Fibroblast of skin of left quadriceps (primary cell): ENCODE results near the gene AP2A1.
A peak's percentile ranks its signal among the peaks of the same experiment; 100 is the strongest.

ENCODE experiments used
- DNase-seq, 2 experiments: peaks; one replicate each; pipeline ENCODE4 v3.0.0-alpha.2; 2013; ENCODE audit warnings: low read depth in 2 of 2

The AP2A1 gene

DNA sequence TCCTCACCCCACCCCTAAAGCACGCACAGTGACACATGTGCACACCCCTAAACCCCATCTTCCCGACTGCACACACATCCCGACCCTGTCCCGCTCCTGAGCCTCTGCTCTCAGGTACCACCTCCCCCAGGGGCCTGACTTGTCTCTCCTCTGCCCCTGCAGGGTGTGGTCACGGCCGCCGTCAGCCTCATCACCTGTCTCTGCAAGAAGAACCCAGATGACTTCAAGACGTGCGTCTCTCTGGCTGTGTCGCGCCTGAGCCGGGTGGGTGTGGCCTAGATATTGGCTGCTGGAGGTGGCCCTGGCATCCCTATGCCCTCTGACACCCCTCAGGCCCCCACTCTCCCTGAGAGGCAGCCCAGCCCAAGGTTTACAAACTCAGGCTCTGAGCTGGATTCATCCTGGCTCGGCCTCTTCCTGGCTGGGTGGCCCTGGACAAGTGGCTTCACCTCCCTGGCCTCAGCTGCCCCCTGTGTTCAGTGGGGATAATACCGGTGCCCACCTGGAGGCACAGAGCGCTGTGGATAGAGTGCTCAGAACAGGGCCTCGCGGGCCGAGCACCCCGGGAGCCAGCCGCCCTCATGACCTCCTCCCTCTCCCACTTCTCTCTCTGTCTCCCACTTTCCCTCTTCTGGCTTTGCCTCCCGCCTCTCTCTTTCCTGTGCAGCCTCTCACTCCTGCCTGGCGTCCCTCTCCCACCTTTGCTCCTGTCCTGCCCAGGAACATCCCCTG, 26.2 kb downstream of the AP2A1 start:
- no peak for DNase-seq

DNA sequence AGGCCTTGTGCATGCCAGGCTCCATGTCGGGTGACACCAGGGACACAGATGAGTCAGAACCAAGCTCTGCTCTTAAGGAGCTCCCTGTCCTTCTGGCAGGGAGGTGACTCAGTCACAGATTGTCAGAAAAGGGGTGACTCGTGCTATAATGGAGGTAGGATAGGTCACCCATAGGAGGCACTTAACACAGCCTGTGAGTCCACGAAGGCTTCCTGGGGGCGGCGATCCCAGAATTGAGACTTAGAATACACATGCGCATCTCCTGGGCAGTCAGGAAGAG, 26.7 kb downstream of the AP2A1 start:
- no peak for DNase-seq

- DNase-seq, result no peak
These were observed 28.8 kb downstream of the AP2A1 start for GRCh38 chr19:49795615-49796014.

- DNase-seq, result no peak
These were observed 31.8 kb downstream of the AP2A1 start for GRCh38 chr19:49798574-49798973.

GRCh38 chr19:49799271-49799797, 32.5 kb downstream of the AP2A1 start:
- DNase-seq, result no peak

- no peak for DNase-seq
These were observed 33.1 kb downstream of the AP2A1 start for GRCh38 chr19:49799798-49800376.

DNA sequence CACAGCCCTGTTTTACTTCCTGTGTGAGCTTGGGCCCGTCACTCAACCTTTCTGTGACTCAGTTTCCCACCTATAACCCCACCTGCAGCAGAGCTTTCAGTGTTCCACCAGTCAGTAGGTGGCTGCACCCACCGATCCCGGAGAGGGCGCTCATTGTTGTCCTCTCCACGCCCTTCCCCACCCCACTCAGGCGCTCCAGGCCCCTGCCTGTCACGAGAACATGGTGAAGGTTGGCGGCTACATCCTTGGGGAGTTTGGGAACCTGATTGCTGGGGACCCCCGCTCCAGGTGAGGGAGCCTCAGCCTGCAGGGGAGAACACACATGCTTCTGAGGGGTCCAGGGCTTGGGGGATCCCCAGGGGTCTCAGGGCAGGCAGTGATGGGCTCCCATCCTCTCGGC, 34.0 kb downstream of the AP2A1 start:
- no peak for DNase-seq

DNA sequence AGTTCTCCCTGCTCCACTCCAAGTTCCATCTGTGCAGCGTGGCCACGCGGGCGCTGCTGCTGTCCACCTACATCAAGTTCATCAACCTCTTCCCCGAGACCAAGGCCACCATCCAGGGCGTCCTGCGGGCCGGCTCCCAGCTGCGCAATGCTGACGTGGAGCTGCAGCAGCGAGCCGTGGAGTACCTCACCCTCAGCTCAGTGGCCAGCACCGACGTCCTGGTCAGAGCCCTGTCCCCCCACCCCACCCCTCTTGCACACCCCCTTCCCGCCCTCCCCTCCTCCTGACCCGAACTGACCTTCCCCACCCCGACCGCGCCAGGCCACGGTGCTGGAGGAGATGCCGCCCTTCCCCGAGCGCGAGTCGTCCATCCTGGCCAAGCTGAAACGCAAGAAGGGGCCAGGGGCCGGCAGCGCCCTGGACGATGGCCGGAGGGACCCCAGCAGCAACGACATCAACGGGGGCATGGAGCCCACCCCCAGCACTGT, 34.6 kb downstream of the AP2A1 start:
- no peak for DNase-seq

- DNase-seq, result peak; percentile 83 to 85
These were observed 35.3 kb downstream of the AP2A1 start for GRCh38 chr19:49801966-49802661.

GRCh38 chr19:49802836-49803528, 36.2 kb downstream of the AP2A1 start:
- no peak for DNase-seq

- DNase-seq, result no peak
These were observed 36.7 kb downstream of the AP2A1 start for GRCh38 chr19:49803529-49803856.

- no peak for DNase-seq
These were observed 39.2 kb downstream of the AP2A1 start for GRCh38 chr19:49805822-49806619.

DNA sequence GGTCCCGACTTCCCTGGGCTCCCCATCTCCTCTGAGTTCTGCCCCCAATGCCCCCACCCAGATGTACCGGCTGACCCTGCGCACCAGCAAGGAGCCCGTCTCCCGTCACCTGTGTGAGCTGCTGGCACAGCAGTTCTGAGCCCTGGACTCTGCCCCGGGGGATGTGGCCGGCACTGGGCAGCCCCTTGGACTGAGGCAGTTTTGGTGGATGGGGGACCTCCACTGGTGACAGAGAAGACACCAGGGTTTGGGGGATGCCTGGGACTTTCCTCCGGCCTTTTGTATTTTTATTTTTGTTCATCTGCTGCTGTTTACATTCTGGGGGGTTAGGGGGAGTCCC, 39.8 kb downstream of the AP2A1 start:
- no peak for DNase-seq

GRCh38 chr19:49807058-49807903, 40.5 kb downstream of the AP2A1 start:
- no peak for DNase-seq

GRCh38 chr19:49807904-49808675, 41.3 kb downstream of the AP2A1 start:
- no peak for DNase-seq

- DNase-seq, result peak; percentile 63 to 66
These were observed 41.9 kb downstream of the AP2A1 start for GRCh38 chr19:49808711-49809159.

DNA sequence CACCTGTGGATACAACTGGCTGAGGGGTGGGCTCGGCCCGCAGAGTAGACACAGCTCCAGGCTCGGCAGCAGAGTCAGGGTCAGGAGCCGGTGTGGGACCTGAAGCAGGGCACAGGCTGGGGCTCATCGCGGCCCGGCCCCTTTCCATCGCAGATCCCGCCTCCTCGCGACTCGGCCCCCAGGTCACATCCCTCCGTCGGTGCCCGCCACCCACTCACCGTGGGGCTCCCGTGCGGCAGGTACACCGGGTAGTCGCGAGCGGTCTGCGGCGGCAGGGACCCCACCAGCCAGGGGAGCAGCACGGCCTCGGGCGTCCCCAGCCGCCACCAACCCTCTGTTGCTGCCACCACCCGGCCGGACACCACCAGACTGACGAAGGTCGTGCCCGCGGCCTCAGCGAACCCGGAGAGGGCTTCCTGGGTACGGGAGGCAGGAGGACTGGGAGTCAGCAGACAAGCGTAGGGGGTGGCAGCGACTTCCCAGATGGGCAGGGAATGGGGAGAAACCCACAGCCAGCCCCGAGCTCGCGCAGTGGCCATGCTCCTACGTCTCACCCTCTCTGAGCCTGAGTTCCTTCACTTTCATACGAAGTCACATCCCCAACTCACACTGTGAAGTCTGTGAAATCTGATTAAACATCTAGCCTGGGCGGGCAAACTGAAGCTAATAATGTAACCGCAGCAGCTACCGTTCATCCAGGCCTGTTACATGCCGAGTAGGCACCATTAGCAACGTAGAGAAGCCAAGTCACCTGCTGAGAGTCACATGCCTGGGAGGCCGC, 42.5 kb downstream of the AP2A1 start:
- no peak for DNase-seq

DNA sequence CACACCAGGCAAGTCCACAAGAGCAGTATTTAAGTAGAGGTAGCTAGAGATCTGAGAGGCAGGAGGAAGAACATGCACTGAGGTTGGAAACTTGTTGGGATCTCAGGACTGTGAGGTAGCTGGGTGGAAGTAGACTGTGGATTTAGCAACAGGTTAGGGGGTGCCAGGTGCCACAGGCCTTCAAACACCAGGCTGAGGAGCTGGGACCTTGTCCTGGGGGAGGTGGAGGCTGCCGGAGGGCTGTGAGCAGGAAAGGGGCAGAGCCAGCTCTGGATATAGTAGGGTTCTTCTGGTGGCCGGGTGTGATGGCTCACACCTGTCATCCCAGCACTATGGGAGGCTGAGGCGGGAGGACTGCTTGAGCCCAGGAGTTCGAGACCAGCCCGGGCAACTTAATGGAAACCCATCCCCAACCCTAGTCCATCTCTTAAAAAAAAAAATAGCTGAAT, 43.2 kb downstream of the AP2A1 start:
- no peak for DNase-seq

DNA sequence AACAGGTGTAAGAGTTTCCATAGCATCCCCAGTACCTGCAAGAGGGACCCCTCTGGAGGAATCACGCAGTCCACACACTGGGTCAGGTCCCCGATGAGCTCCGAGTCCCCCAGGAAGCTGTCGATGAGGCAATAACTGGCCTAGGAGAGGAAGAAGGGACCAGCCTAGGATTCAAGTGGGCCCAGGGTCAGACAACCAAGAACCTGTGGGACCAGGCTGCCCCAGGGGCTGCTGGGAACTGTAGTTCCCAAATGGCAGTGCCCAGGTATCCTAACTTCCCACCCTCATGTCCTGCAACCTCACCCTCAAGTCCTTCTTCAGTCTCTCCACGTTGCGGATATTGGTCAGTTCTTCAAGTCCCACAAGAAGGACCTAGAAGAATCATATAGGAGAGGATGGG, 44.5 kb downstream of the AP2A1 start:
- DNase-seq, result no peak
